ENCODE data around the gene ITGAX.
"Not testable (repeated sequence)": the region's sequence is repeated elsewhere in the genome, so short reads cannot be mapped to it uniquely, and the experiment has no call there.

ITGAX gene

DNA sequence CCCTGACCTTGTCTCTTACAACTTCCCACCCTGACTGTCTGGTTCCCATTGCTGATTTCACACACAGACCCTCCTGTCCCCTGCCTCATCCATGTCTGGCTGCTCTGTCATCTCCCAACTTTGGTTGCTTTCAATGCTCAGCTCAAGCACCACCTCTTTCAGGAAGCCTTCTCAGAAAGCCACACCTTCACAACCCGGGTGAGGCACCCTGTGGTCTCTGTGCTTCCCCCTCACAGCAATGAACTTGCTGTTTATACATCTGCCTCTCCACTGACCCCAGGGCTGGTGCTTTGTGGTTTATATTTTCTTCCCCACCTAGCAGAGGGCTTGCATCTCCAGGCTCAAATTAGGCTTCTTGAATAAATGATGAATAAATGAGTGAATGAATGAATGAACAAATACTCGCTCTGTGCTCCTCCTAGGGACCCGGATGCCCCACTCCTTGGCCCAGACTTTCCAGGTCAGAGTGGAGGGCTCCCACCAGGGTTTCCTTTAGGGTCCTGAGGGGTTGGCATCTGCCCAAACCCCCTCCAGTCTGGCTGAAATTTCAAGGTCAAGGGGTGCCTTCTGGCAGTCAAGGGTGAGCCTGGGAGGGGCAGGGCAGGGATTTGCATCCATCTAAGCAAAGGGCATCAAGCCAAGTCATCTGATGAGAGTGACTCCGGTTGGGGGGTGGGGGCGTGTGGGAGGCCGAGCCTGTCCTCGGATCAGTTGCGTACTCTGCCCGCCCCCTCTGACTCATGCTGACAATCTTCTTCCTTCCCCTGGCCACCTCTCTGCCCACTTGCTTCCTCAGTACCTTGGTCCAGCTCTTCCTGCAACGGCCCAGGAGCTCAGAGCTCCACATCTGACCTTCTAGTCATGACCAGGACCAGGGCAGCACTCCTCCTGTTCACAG is at the start of gene ITGAX:
Gene ITGAX (plus strand): TSS at position 783 of the 898 bp plus-strand sequence. CDS start 79 bp downstream, at position 862.
- peak; percentile 67 for DNase-seq

GRCh38 chr16:31305219-31305618 is 49.8 kb upstream of the ITGAX start:
- no peak for DNase-seq

DNA sequence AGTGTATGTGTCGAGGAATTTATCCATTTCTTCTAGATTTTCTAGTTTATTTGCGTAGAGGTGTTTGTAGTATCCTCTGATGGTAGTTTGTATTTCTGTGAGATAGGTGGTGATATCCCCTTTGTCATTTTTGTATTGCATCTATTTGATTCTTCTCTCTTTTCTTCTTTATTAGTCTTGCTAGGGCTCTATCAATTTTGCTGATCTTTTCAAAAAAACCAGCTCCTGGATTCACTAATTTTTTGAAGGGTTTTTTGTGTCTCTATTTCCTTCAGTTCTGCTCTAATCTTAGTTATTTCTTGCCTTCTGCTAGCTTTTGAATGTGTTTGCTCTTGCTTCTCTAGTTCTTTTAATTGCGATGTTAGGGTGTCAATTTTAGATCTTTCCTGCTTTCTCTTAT is 46.6 kb upstream of the ITGAX start:
- DNase-seq = not testable (repeated sequence)

DNA sequence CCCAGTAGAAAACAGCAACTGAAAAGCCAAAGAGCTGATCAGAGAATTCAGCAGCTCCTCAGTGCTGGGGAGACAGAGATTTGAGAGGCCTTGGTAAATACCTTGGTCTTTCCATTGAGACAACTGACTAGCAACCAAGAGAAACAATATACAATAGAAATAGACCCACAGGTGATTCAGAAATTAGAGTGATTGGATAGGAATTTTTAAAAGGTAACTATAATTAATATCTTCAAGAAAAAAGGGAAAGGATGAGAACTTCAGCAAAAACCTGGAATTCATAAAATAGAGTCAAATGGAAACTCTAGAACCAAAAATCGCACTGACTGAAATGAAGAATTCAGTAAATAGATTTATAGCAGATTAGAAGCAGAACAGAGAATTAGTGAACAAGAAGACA is 32.5 kb upstream of the ITGAX start:
- no peak for DNase-seq

GRCh38 chr16:31323959-31324629 is 30.9 kb upstream of the ITGAX start:
- DNase-seq = no peak

GRCh38 chr16:31325171-31325570 is 29.8 kb upstream of the ITGAX start:
- no peak for DNase-seq

DNA sequence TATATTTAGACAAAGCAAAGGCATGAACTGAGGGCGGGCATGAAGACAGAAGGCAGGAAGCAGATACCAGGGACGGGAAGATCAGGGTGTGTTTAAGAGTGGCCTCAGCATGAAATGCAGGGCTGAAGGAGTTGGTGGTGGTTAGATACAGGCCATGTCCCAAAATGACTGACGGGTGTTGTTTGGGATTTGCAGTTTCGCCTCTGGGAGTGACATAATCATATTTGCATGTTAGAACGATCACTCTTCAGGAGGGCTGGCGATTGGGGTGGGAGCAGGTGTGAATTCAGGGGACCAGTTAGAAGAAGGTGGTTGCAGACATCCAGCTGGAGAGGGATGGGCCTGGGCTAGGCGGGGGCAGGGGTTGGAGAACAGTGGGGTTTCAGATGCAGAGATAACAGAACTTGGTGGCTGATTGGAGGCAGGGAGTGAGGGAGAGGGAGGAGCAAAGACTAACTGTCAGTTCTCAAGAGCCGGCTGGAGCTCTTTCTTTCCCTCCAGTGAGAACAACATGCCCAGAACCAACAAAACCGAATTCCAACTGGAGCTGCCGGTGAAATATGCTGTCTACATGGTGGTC is 27.2 kb upstream of the ITGAX start:
- DNase-seq = no peak

DNA sequence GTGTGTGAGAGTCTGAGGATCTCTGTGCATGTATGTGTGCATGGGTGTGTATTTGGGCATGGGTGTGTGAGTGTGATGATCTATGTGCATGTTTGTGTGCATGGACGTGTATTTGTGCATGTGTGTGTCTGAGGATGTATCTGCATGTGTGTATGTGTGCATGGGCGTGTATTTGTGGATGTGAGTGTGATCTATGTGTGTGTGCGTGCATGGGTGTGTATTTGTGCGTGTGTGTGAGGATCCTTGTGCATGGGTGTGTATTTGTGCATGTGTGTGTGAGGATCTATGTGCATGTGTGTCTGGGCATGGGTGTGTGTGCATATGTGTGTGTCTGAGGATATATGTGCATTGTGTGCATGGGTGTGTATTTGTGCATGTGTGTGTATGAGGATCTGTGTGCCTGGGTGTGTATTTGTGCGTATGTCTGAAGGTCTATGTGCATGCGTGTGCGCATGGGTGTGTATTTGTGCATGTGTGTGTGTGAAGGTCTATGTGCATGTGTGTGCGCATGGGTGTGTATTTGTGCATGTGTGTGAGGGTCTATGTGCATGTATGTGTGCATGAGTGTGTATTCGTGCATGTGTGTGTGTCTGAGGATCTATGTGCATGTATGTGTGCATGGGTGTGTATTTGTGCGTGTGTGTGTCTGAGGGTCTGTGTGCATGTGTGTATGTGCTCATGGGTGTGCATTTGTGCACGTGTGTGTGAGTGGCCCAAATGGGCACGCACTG is 26.5 kb upstream of the ITGAX start:
- DNase-seq = no peak

- no peak for DNase-seq
Observed at GRCh38 chr16:31329671-31330552, 25.1 kb upstream of the ITGAX start.

DNA sequence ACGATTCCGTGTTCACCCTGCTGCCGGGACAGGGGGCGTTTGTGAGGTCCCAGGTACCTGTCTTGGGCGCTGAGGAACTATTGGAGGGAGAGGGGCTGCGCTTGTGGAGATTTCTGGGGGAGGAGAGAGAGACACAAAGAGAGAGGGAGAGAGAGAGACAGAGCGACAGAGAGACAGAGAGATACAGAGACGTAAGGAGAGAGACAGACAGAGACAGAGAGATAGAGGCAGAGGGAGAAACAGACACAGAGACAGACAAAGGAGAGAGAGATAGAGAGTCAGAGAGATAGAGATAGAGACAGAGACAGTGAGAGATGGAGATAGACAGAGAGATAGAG is 24.5 kb upstream of the ITGAX start:
- no peak for DNase-seq

DNA sequence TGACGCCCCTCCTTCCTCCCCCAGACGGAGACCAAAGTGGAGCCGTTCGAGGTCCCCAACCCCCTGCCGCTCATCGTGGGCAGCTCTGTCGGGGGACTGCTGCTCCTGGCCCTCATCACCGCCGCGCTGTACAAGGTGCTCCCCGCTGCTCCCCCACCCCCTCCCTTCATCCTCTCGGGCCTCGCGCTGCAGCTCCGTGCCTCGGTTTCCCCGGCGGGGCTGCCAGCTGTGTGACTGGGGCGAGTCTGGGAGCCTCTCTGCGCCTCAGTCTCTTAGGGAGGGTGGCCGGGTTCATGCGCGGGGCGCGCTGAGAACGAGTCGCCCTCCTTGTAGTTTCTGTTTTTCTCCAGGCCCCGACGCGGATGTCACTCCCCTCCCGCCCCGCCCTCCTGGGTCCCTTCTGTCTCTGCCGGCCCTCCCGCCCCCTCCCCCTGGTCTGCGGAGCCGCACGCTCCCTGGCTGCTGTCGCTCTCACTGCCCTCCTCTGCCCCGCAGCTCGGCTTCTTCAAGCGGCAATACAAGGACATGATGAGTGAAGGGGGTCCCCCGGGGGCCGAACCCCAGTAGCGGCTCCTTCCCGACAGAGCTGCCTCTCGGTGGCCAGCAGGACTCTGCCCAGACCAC is 23.7 kb upstream of the ITGAX start:
- DNase-seq = peak; percentile 33

- no peak for DNase-seq
Observed at GRCh38 chr16:31331807-31332301, 23.1 kb upstream of the ITGAX start.

GRCh38 chr16:31332544-31332943 is 22.4 kb upstream of the ITGAX start:
- no peak for DNase-seq

GRCh38 chr16:31333686-31334649 is 21.0 kb upstream of the ITGAX start:
- DNase-seq = peak; percentile 50

DNA sequence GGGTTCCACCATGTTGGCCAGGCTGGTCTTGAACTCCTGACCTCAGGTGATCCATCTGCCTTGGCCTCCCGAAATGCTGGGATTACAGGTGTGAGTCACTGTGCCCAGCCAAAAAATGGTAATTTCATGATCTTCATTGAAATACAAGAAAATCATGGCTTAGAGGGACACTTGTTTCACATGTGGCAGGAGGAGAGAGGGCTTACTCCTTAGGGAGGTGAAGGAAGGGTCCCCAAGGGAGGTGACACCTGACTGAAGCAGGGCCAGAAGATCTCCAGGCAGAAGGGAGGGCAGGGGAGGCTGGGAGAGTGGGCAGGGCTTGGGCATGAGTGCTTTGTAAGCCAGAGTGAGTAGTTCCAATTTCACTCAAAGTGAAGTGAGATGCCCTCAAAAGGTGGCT is 20.0 kb upstream of the ITGAX start:
- DNase-seq = no peak

DNA sequence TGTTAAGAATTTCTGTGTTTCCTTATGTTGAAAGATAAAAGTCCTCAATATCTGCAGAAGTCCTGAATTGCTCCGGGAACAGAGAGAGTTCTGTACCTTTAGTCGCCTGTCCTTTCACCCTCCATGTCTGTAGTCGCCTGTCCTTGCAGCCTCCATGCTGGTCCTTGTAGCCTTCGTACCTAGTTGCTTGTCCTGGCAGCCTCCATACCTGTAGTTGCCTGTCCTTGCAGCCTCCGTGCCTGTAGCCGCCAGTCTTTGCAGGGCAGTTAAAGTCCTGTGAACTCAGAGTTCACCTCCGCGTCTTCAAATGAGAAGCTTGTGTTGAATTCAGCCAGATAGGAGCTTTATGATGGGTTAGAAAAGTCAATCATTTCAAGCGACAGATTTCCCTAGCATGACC is 19.5 kb upstream of the ITGAX start:
- DNase-seq = no peak

GRCh38 chr16:31338166-31338685 is 16.8 kb upstream of the ITGAX start:
- not testable (repeated sequence) for DNase-seq

DNA sequence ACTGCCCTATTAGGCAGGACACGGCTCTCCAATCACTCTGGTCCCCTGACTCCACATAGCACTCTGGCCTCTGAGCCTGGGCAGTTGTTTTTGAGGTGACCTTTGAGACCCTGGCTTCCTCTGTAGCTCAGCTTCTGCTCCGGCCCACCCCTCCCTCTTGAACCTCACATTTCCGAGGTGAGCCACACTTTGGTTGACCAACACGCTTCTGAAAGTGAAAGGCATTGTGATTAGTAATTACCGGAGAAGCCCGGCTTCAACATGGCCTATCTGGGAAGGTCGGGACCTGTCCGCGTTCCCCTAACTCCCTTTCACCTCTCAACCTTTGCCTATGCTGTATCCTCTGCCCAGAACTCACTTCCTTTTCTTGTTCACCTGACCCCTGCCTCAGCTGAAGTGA is 10.3 kb upstream of the ITGAX start:
- no peak for DNase-seq

- DNase-seq = no peak
Observed at GRCh38 chr16:31347445-31347844, 7.5 kb upstream of the ITGAX start.

GRCh38 chr16:31348579-31348978 is 6.4 kb upstream of the ITGAX start:
- DNase-seq = no peak
